COLO829 (cell line): ENCODE measurements around the gene GALNT12.

Source experiments
- DNase-seq: peaks from one replicate; pipeline ENCODE4 v3.0.0; 2012; ENCODE audit warnings: low spot score

Gene GALNT12

GRCh38 chr9:98807070-98807813 is at the start of gene GALNT12:
Gene GALNT12 (plus strand): TSS chr9:98807670. CDS start chr9:98807699, 29 bp downstream.
- DNase-seq = no peak

GRCh38 chr9:98760231-98760630 is 47.2 kb upstream of the GALNT12 start:
- no peak for DNase-seq

- no peak for DNase-seq
Measured at GRCh38 chr9:98763986-98764745, 43.3 kb upstream of the GALNT12 start.

GRCh38 chr9:98765256-98765655 is 42.2 kb upstream of the GALNT12 start:
- no peak for DNase-seq

GRCh38 chr9:98766586-98766985 is 40.9 kb upstream of the GALNT12 start:
- DNase-seq = no peak

GRCh38 chr9:98767196-98767595 is 40.3 kb upstream of the GALNT12 start:
- no peak for DNase-seq

GRCh38 chr9:98767915-98768314 is 39.6 kb upstream of the GALNT12 start:
- no peak for DNase-seq

GRCh38 chr9:98768344-98768743 is 39.1 kb upstream of the GALNT12 start:
- DNase-seq = no peak

GRCh38 chr9:98770717-98771116 is 36.8 kb upstream of the GALNT12 start:
- no peak for DNase-seq

GRCh38 chr9:98771209-98771874 is 36.1 kb upstream of the GALNT12 start:
- DNase-seq = no peak

GRCh38 chr9:98772364-98773155 is 34.9 kb upstream of the GALNT12 start:
- DNase-seq = no peak

GRCh38 chr9:98773721-98774120 is 33.7 kb upstream of the GALNT12 start:
- DNase-seq = no peak

GRCh38 chr9:98774746-98775145 is 32.7 kb upstream of the GALNT12 start:
- peak; percentile 32 for DNase-seq

- peak; percentile 71 for DNase-seq
Measured at GRCh38 chr9:98775831-98776441, 31.5 kb upstream of the GALNT12 start.

GRCh38 chr9:98777618-98778017 is 29.9 kb upstream of the GALNT12 start:
- DNase-seq = no peak

- DNase-seq = no peak
Measured at GRCh38 chr9:98778251-98778650, 29.2 kb upstream of the GALNT12 start.

- DNase-seq = no peak
Measured at GRCh38 chr9:98778711-98779530, 28.5 kb upstream of the GALNT12 start.

GRCh38 chr9:98780059-98780749 is 27.3 kb upstream of the GALNT12 start:
- DNase-seq = no peak

- no peak for DNase-seq
Measured at GRCh38 chr9:98781588-98782383, 25.7 kb upstream of the GALNT12 start.
